ENCODE data around the gene TTC38.

The TTC38 gene

DNA sequence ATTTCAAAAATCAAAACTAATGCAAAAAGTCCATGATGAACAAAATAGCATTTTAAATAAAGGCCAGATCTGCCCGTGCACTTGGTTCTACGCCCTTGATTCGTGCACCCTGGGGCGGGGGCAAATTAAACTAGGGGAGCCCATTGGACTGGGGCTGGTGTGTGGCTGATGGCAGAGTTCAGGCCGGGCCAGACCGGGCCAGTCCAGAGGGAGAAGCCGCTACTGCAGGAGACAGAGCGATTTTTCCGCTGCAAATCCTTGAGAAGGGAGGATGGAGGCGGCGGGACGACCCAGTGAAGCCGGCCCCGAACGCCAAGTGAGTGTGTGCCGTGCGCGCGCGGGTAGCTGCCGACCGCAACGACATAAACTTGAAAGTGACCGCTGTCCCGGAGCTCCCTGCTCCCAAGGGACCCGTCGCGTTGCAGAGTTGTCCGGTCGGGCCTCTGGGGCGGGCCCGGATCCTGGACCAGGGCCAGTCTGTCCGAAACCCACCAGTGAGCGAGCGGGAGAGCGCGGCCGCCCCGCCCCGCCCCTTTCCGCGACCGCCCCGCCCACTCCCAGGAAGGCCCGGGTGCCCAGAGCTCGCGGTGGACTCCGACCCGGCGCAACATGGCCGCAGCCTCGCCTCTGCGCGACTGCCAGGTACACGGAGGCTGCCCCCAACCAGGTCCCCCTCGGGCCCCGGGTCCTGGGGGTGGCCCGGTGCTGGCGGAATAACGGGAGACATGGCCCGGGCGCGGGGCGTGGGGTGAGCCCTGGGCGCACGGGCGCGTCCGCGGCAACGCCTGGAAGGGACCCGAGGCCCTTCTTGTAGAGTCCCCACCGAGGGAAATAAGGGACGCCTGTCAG is at the start of gene TTC38:
TSS of gene TTC38 (plus strand) at position 578 of the 849 bp plus-strand sequence. CDS start at position 610, 32 bp downstream.
- peak; percentile 76 for DNase-seq

DNA sequence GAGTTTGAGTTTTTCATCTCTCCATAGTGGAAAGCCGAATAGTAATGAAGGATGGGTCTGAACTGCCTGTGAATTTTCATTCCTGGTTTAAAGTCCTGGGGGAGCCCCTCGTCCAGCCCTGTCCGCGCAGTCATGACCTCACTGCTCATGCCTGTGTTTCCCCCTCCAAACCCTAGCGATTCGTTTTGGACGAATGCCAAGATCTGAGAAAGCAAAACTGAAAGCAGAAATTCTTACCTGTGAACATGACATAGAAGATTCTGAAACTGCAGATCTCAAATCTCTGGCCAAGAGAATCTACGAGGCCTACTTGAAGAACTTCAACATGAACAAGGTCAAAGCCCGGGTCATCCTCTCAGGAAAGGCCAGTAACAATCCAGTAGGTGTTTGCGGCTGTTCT is 48.2 kb upstream of the TTC38 start:
- DNase-seq = no peak

GRCh38 chr22:46220921-46221320 is 46.9 kb upstream of the TTC38 start:
- no peak for DNase-seq

DNA sequence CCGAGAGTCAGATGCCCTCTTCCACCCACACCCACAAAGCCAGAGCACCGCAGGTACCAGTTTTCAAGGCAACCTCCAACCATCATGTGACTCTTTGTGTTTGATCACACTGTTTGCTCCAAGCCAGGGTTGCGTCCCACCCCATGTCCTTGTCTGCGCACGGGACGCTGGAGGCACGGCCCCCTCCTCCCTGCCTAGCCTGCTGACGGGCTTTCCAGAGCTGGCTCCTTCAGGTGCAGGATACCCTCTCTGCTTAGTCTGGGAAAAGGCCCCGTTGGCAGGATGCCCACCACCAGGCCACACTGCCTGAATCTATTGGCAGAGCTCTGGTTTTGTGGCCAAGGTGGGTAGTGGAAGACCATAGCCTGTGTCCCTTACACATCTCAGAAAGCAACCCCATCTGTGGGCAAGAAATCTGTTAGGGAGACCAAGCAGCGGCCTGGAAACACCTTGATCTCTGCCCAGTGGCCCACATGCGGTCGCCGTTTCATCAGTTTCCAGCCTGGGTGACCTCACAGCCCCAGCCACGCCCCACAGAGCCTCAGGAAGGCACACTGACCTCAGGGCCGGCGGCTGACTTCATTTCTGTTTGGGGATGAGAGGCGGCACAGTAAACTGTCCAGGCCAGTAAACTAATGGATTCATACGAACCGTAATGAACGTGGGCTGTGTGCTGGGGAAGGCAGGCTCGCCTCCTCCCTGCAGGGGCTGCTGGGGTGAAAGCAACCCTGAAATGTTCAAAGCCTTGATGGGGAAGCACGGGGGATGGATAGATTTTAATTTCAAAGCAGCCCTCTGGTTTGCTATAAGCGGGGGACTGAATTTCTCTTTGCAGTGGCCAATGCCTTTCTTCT is 43.5 kb upstream of the TTC38 start:
- no peak for DNase-seq

DNA sequence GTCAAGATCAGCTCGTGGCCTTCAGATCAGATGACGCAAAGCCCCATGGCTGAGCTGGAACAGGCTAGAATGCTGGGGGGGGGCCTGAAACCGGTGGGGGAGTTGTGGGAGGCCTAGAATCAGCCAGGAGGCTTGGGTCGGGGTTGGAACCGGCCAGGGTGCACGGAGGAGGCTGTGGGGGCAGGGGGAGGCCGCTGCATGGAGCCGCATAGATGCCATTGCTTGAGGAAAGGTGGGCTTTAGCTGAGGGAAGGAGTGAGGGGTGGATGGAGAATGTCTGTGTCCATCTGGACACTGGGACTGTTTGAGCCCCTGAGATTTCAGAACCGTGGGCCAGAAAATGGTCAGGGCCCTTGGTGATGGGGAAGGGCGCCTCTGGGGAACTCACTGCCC is 42.9 kb upstream of the TTC38 start:
- DNase-seq = no peak

GRCh38 chr22:46225631-46226030 is 42.2 kb upstream of the TTC38 start:
- DNase-seq = no peak

- no peak for DNase-seq
Observed at GRCh38 chr22:46226577-46226976, 41.2 kb upstream of the TTC38 start.

GRCh38 chr22:46229701-46230100 is 38.1 kb upstream of the TTC38 start:
- DNase-seq = no peak

- DNase-seq = no peak
Observed at GRCh38 chr22:46230262-46230901, 37.4 kb upstream of the TTC38 start.

GRCh38 chr22:46233231-46233630 is 34.6 kb upstream of the TTC38 start:
- peak; percentile 39 for DNase-seq

- no peak for DNase-seq
Observed at GRCh38 chr22:46234969-46235368, 32.8 kb upstream of the TTC38 start.

- DNase-seq = no peak
Observed at GRCh38 chr22:46237453-46238124, 30.2 kb upstream of the TTC38 start.

GRCh38 chr22:46238541-46238940 is 29.3 kb upstream of the TTC38 start:
- no peak for DNase-seq

- DNase-seq = no peak
Observed at GRCh38 chr22:46239261-46240048, 28.4 kb upstream of the TTC38 start.

DNA sequence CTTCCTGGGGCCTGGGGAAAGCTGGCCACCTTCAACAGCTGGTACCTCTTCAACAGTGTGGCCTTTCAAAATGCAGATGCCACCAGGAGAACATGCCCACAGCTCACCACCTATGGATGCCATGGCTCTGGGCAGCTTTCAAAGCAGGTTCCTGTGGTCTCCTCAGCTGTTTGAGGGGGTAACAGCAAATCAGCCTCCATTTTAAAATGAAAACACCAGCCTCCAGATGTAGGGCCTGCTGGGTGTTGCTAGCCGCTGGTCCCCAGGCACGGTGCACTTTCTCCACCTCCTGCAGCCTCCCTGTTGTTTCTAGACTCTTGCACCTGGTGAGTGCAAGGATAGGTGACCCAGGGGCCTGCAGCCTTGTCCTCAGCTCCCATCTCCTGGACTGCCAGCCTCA is 27.7 kb upstream of the TTC38 start:
- no peak for DNase-seq

DNA sequence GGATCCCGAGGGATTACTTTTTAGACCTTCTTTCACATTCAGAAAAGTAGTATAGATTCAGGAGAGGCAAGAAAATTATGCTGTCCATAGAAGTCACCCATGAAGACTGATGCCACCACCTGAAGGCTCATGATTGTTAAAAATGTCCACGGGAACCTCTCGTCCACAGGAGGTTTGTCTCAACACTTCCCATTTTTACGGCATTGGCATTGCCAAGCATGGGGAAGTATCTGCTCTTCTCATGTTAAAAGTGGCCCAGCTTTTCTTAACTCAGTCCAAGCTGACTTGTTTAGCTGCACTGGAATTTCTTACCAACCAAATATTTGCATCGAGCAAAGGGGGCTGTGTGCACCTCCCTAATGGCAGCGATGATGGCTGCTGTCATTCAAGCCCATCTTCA is 27.3 kb upstream of the TTC38 start:
- no peak for DNase-seq

DNA sequence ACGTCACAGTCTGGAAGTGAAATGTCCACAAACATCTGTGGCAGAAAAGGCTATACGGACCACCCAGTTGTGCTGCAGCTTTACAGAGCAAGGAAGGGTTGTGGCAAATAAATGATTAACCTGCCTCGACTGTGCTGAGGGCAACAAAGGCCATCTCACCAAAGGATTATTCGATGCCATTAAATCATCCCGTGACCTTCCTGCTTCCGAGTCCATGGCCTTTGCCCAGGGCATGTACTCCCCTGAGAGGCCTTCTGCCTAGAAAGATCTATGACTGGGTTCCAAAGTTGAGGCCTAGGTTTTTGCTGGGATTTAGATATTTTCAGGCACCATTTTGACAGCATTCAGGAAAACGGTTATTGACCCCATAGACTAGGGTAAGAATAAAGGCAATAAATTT is 26.9 kb upstream of the TTC38 start:
- no peak for DNase-seq

- DNase-seq = no peak
Observed at GRCh38 chr22:46241396-46242007, 26.3 kb upstream of the TTC38 start.

GRCh38 chr22:46242076-46242475 is 25.7 kb upstream of the TTC38 start:
- DNase-seq = no peak

DNA sequence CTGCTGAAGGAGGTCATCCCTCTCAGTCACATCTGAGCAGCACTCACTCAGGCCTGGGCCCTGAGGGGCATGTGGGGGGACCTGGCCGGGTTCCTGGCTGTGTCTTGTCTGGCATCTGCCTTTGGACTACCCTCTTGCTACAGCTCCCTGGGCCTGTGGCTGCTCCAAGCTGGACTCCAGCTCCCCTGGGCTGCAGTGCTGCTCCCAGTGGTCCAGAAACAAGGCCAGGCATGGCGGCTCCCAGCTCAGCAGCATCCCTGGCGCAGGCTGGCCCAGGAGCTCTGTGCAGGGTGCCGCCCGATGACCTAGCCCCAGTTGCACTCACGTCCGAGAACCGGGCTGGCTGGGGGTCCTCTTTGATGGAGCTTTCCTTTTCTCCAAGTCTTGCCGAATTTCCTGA is 23.0 kb upstream of the TTC38 start:
- DNase-seq = no peak

DNA sequence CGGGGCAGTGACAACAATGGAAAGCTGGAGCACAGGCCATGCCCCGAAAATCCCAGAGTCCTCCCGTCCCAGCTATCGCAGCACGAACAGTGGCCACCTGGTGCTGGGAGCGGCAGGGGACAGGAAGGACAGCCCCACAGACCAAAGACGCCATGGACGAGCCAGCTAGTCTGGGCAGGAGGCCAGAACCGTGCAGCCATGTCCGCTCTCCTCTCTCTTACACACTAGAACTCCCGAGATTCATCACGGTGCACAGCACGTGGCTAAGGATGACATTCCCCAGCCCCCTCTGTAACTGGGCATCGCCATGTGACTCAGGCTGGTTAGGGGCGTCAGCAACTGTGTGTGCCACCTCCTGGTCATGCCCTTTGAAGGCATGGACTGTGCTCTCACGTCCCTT is 22.3 kb upstream of the TTC38 start:
- DNase-seq = no peak

- no peak for DNase-seq
Observed at GRCh38 chr22:46246178-46246577, 21.6 kb upstream of the TTC38 start.

Data from NCI-H69 (cell line).